Globus pallidus (tissue), 1 donor: ENCODE results near the gene CA11.
A peak's percentile ranks its signal among the peaks of the same experiment; 100 is the strongest.
"Not testable (repeated sequence)": the region's sequence is repeated elsewhere in the genome, so short reads cannot be mapped to it uniquely, and the experiment has no call there.

ENCODE experiments used
- DNase-seq: peaks from one replicate; pipeline ENCODE4 v3.0.0-alpha.2; 2015; ENCODE audit warnings: low spot score

CA11 gene

DNA sequence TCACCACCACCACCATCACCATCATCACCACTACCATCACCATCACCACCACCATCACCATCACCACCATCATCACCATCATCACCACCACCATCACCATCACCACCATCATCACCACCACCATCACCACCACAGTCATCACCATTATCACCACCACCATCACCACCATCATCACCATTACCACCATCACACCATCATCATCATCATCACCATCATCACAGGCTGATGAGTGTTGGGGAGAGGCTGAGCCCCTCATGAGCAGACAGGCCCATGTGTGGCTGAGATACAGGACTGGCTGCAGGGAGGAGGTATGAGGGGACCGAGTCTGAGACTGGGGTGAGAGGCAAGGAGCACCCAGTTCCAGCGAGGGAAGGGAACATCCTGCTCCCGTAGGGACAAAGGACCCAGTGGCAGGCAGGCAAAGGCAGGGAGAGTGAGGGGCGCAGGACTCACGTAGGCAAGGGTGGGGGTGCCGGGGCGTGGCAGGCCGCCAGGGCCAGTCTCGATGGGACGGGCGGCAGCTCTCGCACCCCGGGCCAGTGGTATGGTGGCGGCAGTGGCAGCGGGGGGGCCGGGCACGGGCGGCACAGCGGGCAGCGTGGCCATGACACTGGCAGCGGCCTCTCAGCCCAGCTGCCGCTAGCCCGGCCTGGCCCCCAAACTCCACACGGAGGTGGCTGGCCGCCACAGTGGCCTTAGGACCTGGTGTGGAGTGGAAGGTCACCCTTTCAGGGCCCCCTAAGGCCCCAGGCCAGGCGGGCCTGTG is 24.1 kb upstream of the CA11 start:
- no peak for DNase-seq

DNA sequence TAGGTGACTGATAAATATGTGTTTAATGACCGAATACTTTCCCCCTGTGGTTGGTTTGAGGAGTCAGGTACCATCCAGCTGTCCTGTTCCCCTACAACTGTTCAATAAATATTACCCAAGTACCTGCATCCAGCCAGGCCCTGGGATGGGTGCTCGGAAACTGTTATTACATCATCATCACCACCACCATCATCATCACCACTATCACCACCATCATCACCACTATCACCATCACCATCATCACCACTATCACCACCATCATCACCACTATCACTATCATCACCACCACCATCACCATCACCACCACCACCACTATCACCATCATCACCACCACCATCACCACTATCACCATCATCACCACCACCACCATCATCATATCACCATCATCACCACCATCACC is 22.8 kb upstream of the CA11 start:
- no peak for DNase-seq

DNA sequence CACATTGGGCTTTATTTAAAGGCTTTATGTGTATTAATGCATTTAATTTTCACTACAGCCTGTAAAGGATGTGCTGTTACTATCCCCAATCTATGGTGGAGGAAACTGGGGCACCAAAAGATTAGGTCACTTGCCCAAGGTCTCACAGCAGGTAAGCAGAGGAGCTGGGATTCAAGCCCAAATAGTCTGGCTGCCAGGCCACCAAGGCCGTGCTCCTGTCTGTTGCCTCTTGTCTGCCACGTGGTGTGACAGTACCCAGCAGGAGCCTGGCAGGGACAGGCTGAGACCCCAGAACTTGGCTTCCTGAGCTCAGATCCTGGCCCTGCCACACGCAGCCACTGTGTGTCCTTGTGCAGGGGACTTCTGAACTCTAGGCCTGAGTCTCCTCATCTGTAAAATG is 22.3 kb upstream of the CA11 start:
- DNase-seq = no peak

DNA sequence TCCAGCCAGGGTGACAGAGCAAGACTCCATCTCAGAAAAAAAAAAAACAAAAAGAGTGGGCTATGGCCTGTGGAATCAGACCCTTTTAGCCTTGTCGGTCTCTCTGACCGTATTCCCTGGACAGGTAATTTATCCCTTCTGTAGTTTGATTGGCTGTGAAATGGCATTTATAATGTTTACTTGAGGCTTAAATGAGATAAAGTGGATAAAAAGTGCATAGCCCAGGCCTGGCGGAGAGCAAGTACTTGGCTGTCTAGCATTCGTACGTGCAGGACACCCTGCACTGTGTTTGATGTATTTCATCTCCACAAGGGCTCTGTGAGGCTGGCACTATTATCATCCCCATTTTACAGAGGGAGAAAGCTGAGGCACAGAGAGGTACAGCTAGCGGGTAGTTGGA is 19.8 kb upstream of the CA11 start:
- no peak for DNase-seq

DNA sequence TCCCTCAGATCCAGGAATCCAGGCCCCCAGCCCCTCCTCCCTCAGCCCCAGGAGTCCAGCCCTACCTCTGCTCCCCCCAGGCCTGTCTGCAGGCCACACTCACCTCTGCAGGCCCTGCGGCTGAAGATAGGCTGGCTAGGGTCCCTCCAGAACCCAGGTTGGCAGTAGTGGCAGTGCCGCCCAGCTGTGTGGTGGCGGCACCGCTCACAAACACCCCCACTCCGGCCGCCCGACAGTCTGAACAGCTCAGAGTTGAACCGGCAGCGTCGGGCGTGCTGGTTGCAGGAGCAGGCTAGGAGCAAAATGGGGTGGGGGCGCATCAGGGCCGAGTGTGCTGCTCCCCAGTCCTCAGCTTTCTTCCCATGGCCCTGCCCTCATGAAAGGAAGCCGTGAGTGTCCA is 18.5 kb upstream of the CA11 start:
- no peak for DNase-seq

DNA sequence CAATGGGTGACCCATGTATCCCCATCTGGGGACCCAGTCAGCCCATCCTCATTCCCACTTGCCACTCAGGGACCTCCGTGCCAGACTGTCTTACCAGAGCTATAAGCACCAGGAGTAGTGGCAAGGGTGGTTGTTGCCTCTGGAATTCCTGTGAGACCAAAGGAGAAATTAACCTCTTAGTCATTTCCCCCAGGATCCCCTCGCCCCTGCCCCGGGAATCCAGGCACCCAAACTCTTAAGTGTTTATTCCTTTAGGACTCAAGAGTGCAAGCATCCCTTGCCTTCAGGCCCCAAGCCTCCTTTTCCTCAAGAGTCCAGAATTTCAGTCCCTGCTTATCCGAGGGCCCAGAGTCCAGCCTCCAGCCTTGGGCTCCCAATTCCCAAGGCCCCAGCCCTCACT is 17.7 kb upstream of the CA11 start:
- no peak for DNase-seq

DNA sequence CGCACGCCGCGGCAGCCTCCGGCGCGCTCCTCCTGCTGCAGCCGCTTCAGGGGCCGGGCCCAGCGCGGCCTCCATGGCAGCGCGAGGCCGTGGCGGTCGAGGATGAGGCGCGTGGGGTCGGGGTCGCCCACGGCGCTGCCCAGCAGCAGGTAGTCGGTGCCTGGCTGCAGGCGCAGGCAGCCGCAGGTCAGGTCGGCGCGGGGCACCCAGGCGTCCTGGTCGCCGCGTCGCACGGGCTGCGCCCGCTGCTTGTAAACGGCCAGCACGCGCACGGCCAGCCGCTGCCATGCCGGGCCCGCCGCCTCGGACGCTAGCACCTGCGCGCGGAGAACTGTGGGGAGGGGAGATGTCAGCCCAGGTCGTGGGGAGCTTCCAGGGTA is 15.7 kb upstream of the CA11 start:
- DNase-seq = no peak

DNA sequence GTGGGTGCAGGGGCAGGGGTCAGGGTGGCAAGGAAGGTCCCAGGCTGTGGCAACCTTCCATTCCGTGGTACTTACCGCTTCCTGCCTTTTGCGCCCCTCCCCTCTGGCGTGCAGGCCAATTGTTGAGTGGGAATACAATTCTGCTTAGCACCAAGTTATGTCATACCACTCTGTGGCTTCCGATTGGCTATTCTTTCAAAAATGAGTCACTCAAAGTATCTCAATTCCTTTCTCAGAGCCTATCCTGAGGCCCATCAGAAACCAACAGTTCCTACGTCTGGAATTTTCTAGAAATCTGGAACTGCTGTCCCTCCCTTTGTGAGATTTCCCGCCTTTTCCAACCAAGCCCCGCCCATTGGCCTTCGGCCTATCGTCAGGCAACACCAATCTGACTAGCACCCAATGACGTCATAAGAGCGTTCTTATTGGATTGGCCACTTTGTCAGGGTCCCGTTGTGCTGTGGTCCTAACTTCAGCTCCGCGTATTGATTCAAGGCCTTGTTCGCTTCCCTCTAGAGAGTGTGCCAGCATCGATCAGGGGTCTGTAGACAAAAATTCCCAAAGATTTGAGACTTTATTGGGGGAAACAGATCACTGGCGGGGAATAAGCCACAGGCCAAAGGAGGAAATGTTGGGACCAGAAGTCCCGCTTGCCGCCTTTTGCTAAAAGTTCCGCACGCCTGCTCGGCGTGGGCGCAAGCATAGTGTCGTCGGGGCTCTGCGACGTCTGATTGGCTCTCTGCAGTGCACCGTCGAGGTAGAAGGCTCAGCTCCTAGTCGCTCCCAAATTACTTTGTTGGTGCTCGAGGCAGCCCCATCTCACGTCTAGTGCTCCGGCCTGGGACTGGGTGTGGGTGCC is 15.1 kb upstream of the CA11 start:
- DNase-seq = peak; percentile 83

DNA sequence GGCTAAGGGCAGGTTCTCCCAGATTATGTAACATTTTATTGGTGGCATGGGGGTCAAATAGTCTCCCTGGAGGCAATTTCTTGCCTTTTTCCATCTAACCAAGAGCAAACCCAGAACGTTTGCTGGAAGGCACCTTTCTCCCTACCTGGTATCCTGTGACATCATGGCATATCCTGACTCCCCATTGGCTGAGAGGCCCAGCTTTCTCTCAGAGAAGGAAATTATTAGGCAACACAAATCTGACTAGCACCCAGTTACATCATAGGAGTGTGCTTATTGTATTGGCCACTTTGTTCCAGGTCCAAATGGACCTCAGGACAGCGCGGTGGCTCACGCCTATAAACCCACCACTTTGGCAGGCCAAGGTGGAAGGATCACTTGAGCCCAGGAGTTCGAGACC is 13.8 kb upstream of the CA11 start:
- peak; percentile 24 for DNase-seq

DNA sequence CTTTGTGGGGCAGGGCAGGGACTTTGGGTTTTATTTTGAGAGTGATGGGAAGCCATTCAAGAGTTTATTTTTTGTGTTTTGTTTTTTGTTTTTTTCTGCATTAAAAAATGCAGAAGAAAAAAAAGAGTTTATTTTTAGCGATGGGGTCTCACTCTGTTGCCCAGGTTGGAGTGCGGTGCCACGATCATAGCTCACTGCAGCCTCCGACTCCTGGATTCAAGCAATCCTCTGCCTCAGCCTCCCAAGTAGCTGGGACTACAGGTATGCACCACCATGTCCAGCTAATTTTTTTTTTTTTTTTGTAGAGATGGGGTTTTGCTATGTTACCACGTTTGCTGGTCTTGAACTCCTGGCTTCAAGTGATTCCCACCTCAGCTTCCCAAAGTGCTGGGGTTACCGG is 12.5 kb upstream of the CA11 start:
- no peak for DNase-seq

DNA sequence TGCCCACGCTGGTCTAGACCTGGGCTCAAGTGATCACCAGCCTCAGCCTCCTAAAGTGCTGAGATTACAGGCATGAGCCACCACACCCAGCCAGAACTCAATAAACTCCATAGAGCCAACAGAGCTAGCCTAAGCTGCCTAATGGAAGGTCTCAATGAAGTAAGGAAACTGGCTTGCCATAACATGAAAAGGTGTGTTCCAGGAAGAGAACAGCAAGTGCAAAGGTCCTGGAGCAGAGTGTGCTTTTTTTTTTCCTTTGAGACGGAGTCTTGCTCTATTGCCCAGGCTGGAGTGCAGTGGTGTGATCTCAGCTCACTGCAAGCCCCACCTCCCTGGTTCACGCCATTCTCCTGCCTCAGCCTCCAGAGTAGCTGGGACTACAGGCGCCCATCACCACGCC is 11.8 kb upstream of the CA11 start:
- not testable (repeated sequence) for DNase-seq

DNA sequence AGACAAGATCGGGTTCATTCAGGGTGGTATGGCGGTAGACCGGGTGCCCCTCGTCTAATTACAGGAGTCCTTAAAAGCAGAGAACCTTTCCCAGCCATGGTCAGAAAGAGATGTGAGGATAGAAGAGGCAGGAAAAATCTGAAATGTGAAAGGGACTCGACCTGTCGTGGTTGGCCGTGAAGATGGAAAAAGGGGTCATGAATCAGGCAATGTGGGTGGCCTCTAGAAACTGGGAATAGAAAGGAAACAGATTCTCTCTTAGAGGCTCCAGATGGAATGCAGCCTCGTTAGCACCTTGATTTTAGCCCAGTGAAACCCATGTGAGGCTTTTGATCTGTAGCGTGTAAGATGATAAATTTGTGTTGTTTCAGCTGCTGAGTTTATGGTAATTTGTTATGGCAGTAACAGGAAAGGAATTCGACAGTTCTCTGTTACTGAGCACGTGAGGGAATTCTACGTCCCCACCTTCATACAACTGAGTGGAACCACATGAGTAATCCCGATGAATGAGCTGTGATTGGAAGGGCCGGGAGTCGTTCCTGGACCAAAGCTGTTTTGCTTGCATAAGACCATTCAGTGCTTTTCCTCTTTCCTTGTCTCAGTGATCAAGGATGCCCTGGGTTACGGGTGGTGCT is 11.0 kb upstream of the CA11 start:
- no peak for DNase-seq

DNA sequence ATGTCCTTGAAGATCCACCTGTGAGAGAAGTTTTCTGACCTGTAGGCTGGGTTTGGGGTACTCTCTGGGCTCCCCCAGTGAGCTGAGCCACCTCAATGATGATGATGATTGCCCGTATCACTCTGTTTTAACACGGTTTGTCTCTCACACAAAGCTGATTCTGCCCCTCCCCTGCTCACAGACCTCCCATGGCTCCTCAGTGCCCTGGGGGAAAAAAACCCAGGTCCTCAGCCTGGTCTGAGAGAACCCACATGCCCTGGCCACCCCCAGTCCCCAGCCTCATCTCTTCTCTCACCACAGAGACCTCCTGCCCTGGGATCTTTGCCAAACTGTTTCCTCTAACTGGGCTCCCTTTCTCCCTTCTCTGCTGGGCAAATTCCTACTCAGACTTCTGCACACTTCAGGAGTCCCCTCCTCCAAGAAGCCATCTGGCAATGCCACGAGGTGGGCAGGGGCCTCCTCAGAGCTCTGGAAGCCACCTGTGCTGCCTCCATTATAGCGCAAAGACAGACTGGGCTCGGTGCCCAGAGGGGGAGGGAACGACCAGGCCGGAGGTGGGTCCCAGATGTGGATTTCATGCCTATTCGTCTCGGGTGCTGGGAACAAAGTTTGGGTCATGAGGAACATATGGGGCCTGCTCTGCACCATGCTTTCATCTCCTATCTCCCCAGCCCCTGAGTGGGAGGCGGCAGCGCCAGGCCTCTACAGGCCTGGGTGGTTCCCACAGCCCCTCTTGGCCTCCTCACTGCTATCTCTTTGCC is 8.5 kb upstream of the CA11 start:
- DNase-seq = no peak

DNA sequence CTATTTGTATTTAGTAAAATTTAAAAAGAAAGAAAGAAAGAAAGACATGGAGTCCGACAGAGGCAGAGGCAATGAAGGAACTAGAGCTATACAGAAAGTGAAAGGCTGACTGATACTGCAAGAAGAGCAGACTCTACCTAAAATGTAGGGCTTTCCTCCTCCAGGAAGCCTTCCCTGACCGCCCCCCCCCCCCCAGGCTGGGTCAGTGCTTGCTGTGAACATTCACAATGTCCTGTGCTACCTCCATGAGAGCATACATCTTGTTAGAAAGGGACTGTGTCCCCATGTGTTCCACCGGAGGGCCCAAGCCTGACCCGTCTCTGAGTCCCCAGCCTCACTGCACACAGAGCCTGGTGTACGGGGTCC is 5.7 kb upstream of the CA11 start:
- DNase-seq = no peak

DNA sequence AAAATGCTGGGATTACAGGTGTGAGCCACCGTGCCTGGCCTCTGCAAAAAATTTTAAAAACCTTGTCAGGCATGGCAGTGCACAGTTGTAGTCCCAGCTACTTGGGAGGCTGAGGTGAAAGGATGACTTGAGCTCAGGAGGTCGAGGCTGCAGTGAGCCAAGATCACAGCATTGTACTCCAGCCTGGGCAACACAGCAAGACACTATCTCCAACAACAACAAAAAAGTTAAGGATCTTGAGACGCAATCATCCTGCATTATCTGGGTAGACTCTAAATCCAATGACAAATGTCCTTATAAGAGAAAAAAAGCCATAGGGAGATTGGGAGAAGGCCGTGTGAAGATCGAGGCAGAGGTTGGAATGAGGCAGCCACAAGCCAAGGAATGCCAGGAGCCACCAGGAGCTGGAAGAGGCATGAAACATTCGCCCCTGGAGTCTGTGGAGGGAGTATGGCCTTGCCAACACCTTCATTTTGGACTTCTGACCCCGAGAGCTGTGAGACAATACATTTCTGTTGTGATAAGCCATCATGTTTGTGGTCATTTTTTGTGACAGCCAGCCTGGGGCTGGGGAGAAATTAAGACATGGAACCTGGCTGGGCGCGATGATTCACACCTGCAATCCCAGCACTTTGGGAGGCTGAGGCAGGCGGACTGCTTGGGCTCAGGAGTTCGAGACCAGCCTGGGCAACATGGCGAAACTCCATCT is 5.1 kb upstream of the CA11 start:
- no peak for DNase-seq

DNA sequence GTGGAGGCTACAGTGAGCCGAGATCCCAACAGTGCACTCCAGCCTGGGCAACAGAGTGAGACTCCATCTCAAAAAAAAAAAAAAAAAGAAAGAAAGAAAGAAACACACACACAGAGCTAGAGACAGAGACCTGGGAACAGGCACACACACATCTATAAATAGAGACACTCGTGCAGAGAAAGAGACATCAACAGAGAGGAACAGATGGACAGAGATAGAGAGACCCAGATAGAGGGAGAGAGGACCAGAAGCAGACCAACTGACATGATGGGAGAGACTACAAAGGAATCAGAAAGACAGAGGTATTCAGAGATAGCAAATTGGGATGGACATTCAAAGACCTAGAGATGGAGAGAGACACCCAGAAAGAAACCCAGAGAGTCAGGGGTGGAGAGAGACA is 2.1 kb upstream of the CA11 start:
- no peak for DNase-seq

DNA sequence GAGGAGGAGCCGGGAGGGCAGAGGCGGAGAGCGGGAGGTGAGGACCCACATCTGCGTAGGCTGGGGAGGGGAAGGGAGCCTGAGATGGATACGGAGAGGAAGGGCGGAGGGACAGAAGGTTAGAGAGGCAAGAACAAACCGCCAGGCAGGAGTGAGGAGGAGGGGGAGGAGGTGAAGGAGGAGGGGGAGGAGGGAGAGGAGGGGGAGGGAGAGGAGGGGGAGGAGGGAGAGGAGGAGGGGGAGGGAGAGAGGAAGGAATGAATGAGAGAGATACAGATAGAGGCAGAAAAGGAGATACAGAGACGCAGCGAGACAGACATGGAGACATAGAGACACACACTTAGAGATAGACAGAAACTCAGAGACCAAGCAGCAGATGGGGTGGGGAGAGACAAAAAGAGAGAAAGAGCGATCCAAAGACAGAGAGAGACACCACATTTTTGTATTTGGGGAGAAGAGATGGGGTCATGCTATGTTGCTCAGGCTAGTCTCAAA is 782 bp upstream of the CA11 start:
- DNase-seq = no peak

DNA sequence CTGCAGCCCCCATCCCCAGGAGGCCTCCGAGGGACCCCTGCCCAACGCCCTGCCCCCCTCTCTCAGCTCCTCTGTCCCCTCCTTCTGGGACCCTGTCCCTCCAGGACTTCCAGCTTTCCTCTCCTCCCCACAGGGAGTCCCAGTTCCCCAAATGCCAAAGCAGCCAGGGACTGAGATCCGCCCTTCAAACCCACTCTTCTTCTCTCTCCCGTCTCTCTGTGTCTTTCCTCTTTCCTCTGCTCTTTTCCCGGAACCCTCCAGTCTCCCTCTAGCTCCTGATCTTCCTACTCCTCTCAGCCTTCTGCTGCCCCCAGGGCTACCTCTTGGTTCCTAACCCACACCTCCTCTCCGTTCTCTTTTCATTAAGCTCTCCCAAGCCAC is 377 bp downstream of the CA11 start:
- no peak for DNase-seq

DNA sequence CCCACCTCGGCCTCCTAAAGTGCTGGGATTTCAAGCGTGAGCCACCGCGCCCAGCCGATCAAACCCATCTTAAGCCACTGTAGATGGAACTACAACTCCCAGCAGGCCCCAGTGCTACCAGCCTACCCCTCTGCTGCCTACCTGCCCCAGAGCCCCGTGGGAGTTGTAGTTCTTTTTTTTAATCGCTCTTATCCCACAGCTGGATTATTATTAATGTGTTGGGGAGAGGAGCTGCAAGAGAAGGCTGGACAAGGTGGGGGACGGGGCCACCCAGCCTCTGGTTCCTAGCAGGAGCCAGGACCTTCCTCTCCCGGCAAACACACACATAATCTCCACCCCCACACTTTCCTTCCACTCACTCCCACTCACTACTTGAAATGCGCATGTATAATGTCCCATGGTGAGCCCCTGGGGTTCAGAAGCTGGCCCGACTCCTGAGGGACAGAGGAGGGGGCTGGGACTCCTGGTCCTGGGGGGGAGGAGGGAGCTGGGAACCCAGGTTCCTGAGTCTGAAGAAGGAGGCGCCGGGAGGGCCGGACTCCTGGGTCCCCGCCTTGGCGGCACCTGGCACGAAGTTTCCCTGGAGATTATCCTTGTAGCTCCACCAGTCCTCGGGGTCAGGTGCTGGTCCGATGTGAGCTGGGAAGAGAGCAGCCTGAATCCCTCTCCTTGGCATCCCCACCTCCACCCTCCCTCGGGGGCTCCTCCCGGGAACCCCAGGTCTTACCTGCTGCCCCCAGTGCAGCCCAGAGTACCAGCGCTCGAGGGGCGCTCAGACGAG is 958 bp downstream of the CA11 start:
- peak; percentile 91 for DNase-seq

DNA sequence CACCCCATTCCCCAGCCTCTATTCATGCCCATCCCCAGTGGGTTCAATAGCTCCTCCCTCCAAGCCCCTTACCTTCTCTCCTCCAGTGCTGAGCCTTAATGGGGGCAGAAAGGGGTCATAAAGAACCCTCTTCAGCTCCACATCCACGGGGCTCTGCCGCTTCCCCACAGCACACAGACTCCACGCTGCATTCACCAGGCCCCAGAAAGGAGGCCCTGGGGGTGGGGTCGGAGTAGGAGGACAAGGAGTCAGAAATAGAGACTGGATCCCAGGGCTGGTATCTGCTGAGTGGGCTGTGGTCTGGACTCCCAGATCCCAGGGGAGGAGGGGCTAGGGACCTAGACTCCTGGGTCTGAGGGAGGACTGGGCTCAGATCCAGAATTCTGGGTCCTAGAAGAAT is 1.6 kb downstream of the CA11 start:
- DNase-seq = no peak

DNA sequence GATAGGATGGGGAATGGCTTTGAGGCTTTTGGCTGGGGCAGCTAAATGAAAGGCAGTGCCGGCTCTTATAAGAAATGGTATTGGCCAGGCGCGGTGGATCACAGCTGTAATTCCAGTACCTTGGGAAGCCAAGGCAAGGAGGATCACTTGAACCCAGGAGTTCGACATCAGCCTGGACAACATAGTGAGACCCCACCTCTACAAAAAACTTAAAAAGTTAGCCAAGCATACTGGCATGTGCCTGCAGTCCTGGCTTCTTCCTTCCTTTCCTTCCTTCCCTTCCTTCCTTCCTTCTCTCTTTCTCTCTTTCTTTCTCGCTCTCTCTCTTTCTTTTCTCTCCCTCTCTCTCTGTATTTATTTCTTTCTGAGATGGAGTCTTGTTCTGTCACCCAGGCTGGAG is 3.1 kb downstream of the CA11 start:
- no peak for DNase-seq
